Parathyroid adenoma (tissue), 2 donors: ENCODE data around the gene BTNL9.

ENCODE experiments used
- H2AFZ ChIP-seq: fragments of 300-600 bp; sonication (generic); one replicate; pipeline ENCODE4 v1.7.0; 2017; ENCODE audit warnings: antibody characterized with exemption, mild to moderate bottlenecking
- H3K27ac ChIP-seq: fragments of 300-600 bp; sonication (generic); one replicate; pipeline ENCODE4 v1.7.0; 2017
- H3K27me3 ChIP-seq: fragments of 300-600 bp; sonication (generic); one replicate; pipeline ENCODE4 v1.7.0; 2017; ENCODE audit warnings: low read length; ENCODE audit not compliant: control insufficient read depth, insufficient read depth
- H3K36me3 ChIP-seq: fragments of 300-600 bp; sonication (generic); one replicate; pipeline ENCODE4 v1.7.0; 2017; ENCODE audit warnings: low read length; ENCODE audit not compliant: control insufficient read depth, insufficient read depth
- H3K4me1 ChIP-seq: fragments of 300-600 bp; sonication (generic); one replicate; pipeline ENCODE4 v1.7.0; 2017; ENCODE audit warnings: control low read depth
- H3K4me2 ChIP-seq: fragments of 300-600 bp; sonication (generic); one replicate; pipeline ENCODE4 v1.7.0; 2017; ENCODE audit warnings: low read length
- H3K4me3 ChIP-seq: fragments of 300-600 bp; sonication (generic); one replicate; pipeline ENCODE4 v1.7.0; 2017; ENCODE audit warnings: low read depth, low read length
- H3K79me2 ChIP-seq: fragments of 300-600 bp; sonication (generic); one replicate; pipeline ENCODE4 v1.7.0; 2017; ENCODE audit warnings: control low read depth
- H3K9ac ChIP-seq: fragments of 300-600 bp; sonication (generic); one replicate; pipeline ENCODE4 v1.7.0; 2017; ENCODE audit warnings: mild to moderate bottlenecking
- H3K9me3 ChIP-seq: fragments of 300-600 bp; sonication (generic); one replicate; pipeline ENCODE4 v1.7.0; 2017; ENCODE audit warnings: low read length; ENCODE audit not compliant: control insufficient read depth
- CTCF ChIP-seq: fragments of 300-600 bp; sonication (generic); IDR thresholded peaks from one replicate; pipeline ENCODE4 v1.7.0; 2017; ENCODE audit warnings: antibody characterized with exemption, mild to moderate bottlenecking
- donor health status: primary hyperparathyroidism.

The BTNL9 gene

DNA sequence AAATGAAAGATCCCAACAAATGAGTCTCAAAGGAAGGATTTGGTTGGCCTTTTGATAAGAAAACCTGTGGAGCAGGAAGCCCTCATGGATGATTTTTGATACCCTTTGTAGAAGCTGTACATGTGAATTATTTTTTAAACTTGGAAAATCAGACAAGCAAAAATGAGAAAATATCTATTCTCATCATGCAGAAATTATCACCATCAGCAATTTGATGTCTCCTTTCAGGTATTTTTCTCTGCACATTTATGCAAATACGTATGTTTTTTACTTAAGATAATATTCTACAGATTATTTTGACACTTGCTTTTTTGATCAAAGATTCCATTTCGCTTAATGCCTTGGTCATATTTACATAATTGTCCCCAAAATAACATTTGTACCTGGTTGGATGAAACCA, 7.2 kb downstream of the BTNL9 start:
- no peak overlapping the region for H3K4me2 ChIP-seq
- H3K9ac ChIP-seq: no peak overlapping the region
- H3K4me1 ChIP-seq: no peaks in the 10 kb centered on the region
- H3K79me2 ChIP-seq: no peaks in the 10 kb centered on the region
- H3K4me3 ChIP-seq: no peak overlapping the region
- TF ChIP-seq CTCF: no peak
- H3K36me3 ChIP-seq: no peaks in the 10 kb centered on the region
- no peaks in the 10 kb centered on the region for H3K9me3 ChIP-seq
- no peaks in the 10 kb centered on the region for H3K27me3 ChIP-seq
- no peak overlapping the region for H2AFZ ChIP-seq
- H3K27ac ChIP-seq: no peak overlapping the region

GRCh38 chr5:181047921-181048320, 7.9 kb downstream of the BTNL9 start:
- H3K36me3 ChIP-seq: no peaks in the 10 kb centered on the region
- no peak overlapping the region for H3K4me3 ChIP-seq
- no peak overlapping the region for H2AFZ ChIP-seq
- no peaks in the 10 kb centered on the region for H3K27me3 ChIP-seq
- H3K4me2 ChIP-seq: no peak overlapping the region
- no peak overlapping the region for H3K27ac ChIP-seq
- H3K9me3 ChIP-seq: no peaks in the 10 kb centered on the region
- no peak for TF ChIP-seq CTCF
- no peaks in the 10 kb centered on the region for H3K4me1 ChIP-seq
- no peak overlapping the region for H3K9ac ChIP-seq
- H3K79me2 ChIP-seq: no peaks in the 10 kb centered on the region

GRCh38 chr5:181050016-181050415, 9.9 kb downstream of the BTNL9 start:
- Histone ChIP-seq H3K27ac (no peak overlapping the region), H3K4me2 (no peak overlapping the region), H3K4me3 (no peak overlapping the region), H3K36me3 (no peaks in the 10 kb centered on the region), H3K27me3 (no peaks in the 10 kb centered on the region), H3K9ac (no peak overlapping the region), H3K79me2 (no peaks in the 10 kb centered on the region), H3K4me1 (no peaks in the 10 kb centered on the region), H2AFZ (no peak overlapping the region), H3K9me3 (no peaks in the 10 kb centered on the region)
- no peak for TF ChIP-seq CTCF

DNA sequence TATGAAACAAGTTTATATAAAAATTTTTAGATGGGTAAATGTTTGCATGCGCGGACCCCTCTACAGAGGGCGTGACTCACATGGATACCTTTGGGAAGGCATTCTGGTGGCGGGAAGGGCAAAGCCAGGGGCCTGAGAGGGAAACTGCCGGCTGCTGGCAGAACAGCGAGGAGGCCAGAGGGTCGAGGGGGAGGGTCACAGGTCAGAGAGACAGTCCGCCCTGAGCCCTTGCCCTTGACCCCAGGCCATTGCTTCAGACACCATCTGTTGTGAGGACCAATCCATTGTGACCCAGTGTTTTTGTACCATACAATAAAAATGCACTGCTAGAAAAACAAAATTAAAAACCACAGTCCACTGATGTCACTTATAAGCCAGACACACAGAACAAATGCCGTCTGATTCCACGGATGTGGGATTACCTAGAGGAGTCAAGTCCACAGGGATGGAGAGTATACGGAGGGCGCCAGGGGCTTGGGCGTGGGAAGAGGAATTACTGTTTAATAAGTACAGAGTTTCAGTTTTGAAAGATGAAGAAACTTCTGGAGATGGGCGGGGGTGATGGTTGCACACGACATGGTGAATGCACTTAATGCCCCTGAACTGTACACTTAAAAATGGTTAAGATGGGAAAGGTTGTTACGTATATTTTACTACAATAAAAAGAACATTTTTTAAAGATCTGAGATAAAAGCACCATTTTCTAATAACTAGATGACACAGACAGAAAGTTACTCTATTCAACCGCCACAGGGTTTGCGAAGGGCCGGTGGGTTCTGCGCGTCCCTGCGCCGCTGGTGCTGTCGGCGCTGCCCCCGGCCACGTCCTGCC, 12.0 kb downstream of the BTNL9 start:
- H3K27ac ChIP-seq: no peak overlapping the region
- H3K4me2 ChIP-seq: peak overlapping the region; percentile 56
- TF ChIP-seq CTCF: no peak
- no peak overlapping the region for H2AFZ ChIP-seq
- H3K27me3 ChIP-seq: no peaks in the 10 kb centered on the region
- H3K4me3 ChIP-seq: peak overlapping the region; percentile 19
- H3K4me1 ChIP-seq: no peaks in the 10 kb centered on the region
- no peaks in the 10 kb centered on the region for H3K79me2 ChIP-seq
- H3K36me3 ChIP-seq: no peaks in the 10 kb centered on the region
- H3K9ac ChIP-seq: no peak overlapping the region
- H3K9me3 ChIP-seq: no peaks in the 10 kb centered on the region
